NCI-H1694 (cell line): ENCODE results near the gene KRT15.

Experiments
- DNase-seq: peaks from one replicate; lab custom pipeline; 2025; lab: John Stamatoyannopoulos, UW

The KRT15 gene

DNA sequence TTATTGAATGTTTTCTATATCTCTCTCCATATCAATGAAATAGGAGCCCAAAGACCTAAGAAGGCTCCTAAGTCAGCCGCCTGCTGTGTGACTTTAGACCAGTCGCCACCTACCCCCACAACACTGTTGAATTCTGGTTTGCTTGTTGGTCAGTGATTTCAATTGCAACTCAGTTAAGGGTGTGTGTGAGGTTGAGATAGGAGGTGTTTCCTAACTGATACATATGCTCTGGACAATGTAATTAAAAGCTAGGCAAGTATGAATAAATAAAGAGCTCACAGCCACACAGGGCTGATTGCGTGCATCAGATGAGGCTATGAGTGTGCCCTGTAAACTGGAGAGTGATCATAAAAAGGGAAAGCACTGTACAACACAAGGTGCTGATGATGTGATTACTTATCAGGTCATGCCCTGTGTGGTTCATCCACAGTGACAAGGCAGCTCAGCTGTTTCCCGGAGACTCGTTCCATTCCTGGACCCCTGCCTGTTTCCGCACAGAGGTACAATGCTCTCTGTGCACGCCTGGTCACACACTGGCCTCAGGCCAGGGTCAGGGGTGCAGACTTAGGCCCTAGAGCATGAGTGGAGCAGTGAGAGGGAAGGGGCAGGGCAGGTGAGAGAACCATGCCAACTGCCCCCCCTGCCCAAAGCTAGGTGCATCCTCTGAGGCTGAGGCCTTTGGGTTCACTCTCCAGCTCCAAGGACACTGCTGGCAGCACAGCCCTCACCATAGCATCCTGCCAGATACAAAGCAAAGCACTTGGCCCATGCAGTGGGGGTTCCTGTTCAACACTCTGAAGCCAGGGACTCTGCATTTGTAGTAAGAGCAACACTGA is 34.5 kb downstream of the KRT15 start:
- DNase-seq, result no peak

DNA sequence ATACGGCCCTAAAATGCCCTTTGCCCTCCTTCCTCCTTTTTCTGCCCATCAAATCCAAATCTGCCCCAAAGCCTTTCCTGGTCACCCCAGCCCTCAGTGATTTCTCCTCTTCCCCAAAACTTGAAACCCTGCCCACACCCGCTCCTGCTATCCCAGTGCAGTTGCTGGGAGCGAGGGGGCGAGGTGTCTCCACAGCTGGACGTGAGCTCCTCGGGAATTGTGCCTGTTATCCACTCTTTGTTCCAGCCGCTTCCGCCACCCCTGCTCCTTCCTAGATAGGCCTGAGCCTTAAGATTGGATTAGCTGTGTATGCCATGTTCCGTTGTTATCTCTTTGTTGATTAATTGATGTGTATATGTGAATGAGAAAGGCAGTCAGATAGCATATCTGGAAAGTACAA is 35.2 kb downstream of the KRT15 start:
- no peak for DNase-seq

DNA sequence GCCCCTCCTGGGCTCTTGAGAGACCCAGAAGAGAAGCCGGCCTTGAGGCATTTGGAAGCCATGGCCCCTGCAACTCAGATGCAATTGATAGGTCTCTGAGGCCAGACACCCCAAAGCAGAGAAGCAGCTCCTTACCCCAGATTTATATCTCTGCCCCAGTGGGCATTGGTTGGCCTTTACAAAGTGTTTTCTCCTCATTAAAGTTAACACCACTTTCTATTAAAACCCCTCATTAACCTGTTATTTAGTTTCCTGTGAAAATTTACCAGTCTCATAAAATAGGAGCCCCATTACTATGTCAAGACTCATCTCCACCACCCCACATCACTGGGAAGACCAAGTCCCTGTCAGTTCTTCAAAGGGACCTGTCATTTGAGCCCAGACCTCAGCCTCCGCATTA is 37.7 kb downstream of the KRT15 start, which contains the start of gene KRT35:
Gene KRT35, minus strand, starts transcription at position 116 of the 400 bp plus-strand sequence. Its CDS starts 54 bp downstream, at position 62.
- no peak for DNase-seq

DNA sequence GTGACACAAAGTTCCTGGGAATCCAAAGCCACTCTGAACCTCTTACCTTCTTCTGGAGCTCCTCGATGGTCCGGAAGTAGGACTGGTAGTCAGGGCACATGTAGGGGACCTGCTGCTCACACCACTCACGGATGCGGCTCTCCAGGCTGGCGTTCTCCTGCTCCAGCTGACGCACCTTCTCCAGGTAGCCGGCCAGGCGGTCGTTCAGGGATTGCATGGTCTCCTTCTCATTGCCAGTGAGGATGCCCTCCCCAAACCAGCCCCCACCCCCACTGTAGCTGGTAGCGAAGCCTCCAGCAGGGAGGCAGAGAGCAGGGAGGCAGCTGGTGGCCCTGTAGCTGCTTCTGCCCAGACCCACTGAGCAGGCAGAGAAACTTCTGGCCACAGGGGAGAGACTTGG is 38.1 kb downstream of the KRT15 start:
- DNase-seq, result no peak

GRCh38 chr17:41480136-41480535 is 38.6 kb downstream of the KRT15 start:
- DNase-seq, result no peak

DNA sequence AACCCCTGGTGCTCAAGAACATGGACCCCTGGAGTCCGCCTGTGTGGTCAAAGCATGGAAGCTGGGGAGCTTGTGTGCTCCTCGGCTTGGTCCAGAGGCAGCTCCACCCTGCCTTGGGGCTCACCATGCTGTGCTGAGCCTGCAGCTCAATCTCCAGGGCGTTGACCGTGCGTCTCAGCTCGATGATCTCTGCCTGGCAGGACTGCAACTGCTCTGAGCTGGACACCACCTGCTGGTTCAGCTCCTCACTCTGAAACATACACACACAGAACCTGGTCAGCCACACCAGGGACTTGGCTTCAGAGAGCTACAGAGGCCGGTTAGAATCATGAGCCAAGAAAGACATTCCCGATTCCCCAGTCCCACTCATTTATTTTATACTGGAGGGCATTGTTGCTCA is 40.5 kb downstream of the KRT15 start:
- DNase-seq, result no peak

GRCh38 chr17:41476866-41477815 is 41.5 kb downstream of the KRT15 start:
- no peak for DNase-seq

DNA sequence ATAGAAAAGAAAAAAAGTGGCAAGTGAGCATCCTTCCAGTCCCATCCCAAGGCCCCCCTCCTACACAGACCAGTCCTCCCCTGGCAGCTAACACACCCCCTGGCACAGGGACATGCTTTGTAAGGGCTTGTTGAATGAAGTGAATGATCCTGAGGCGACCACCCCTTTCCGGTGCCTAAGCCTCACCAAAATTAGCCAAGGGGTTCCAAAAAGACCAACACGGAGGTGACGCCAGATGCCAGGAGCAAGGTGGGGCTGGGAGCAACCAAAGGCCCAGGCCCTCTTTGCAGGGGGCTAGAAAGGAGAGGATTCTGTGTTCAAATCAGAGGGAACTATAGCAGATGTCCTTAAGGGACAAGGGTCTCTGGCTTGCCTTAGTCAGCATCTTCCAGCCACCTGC is 43.3 kb downstream of the KRT15 start:
- DNase-seq, result no peak

DNA sequence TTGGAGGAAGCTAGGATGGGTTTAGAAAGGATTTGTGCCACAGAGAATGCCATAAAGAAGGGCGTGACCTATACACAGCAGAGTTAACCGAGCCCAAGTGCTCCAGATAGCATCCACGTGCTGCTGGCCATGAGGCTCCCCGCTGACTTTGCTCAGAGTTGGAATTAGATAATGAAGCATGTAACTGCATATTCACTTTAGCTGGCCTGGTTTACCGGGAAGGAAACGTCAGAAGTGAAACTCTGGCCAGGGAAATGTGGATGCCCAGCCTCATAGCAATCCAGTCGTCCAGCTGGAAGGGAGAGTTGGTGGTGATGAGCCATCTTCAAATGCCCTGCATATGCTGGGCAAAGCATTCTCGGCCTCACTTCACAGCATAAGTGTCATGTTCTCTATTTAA is 43.8 kb downstream of the KRT15 start:
- no peak for DNase-seq

- no peak for DNase-seq
Observed at GRCh38 chr17:41468346-41468745, 50.3 kb downstream of the KRT15 start.

DNA sequence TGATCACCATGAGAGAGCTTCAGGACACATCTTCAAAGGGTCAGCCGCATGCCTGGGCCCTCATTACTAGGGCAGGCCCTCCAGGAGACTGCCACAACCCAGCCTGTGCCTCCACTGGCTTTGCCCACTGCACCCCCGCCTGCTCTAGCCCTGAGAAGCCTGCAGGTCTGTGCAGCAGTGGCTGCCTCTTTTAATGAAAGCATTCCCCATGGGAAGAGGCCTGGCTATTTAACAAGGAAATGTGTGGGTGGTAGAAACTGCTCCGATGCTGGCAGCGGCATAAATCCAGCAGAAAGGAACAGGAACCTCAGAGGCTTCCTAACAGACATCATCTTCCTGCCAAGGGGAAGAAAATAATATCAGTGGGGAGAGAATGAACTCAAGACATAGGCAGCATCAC is 51.1 kb downstream of the KRT15 start:
- DNase-seq, result no peak

- no peak for DNase-seq
Observed at GRCh38 chr17:41466988-41467387, 51.7 kb downstream of the KRT15 start, which contains the start of gene KRT32. TSS of gene KRT32 (minus strand) at chr17:41467386. CDS start at chr17:41467325, 61 bp downstream.

DNA sequence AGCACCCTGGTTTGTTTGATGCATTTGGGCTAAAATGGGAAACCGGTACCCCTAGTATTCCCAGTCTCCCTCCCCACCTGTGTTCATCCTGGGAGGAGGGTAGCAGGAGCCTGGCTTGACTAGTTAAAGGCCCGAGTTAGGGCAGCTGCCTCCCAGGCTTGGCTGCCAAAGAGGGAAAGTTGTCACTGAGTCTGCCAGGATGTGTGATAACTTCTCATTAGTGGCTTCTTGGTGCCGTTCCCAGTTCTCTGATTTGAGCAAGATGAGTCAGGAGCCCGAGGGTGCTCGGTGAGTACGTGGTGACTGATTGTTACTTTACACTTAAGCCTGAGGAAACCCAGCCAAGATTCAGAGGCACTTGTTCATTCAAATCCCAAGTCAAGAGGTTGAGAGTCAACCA is 54.0 kb downstream of the KRT15 start:
- no peak for DNase-seq

- DNase-seq, result no peak
Observed at GRCh38 chr17:41464173-41464572, 54.5 kb downstream of the KRT15 start.

DNA sequence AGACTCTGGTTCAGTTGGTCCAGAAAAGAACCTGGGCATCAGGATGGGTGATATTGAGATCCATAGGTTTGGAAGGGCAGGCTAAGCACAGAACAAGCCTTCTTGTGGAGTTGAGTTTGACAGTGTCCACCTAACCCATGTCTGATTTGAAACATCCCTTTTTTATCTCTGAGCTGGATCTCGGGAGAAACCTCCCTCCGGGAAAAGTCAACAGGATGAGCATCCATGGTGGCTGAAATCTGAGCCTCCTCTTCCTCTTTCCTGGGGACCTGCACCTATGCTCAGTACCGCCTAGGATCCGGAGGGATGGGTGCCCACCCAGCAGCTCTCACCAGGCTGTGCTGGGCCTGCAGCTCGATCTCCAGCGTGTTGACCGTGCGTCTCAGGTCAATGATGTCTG is 54.9 kb downstream of the KRT15 start:
- DNase-seq, result no peak
